Testis (tissue), 2 donors: Measurements from ENCODE around the gene CREG2.

Source experiments
- POLR2A ChIP-seq: fragments of 450-650 bp; IDR thresholded peaks from one replicate; pipeline ENCODE4 v1.6.1; 2017; ENCODE audit warnings: antibody characterized with exemption, mild to moderate bottlenecking, moderate library complexity
- TF ChIP-seq, protein P1 (sequence below), 3 experiments: fragments of 450-650 bp in 2 of 3; fragments of 200-600 bp in 1 of 3; sonication (generic) in 1 of 3; IDR thresholded peaks; one replicate each; pipeline ENCODE4 v1.5.1; 2016 to 2019; ENCODE audit warnings: antibody characterized with exemption in 3 of 3, mild to moderate bottlenecking in 2 of 3, moderate library complexity in 1 of 3

- TF ChIP-seq POLR2A: no peak
- TF ChIP-seq, protein P1, sequence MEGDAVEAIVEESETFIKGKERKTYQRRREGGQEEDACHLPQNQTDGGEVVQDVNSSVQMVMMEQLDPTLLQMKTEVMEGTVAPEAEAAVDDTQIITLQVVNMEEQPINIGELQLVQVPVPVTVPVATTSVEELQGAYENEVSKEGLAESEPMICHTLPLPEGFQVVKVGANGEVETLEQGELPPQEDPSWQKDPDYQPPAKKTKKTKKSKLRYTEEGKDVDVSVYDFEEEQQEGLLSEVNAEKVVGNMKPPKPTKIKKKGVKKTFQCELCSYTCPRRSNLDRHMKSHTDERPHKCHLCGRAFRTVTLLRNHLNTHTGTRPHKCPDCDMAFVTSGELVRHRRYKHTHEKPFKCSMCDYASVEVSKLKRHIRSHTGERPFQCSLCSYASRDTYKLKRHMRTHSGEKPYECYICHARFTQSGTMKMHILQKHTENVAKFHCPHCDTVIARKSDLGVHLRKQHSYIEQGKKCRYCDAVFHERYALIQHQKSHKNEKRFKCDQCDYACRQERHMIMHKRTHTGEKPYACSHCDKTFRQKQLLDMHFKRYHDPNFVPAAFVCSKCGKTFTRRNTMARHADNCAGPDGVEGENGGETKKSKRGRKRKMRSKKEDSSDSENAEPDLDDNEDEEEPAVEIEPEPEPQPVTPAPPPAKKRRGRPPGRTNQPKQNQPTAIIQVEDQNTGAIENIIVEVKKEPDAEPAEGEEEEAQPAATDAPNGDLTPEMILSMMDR (IDR thresholded peaks at IDR 0.05): no peak
These were observed 628 bp downstream of the CREG2 start for GRCh38 chr2:101386599-101387150.
